A673 (cell line): ENCODE measurements around the gene LRRC3. TPM values are rescaled to one million over a fixed set of nuclear protein-coding genes. Genes with fewer than 3 reads are reported as not detected.

Experiments
- BruUV-seq: library from RNA; stranded (reverse); fragments of 400-500 nt; replicated peaks from 2 replicates; lab custom pipeline; 2021; lab: Mats Ljungman, UMichigan
- CTCF ChIA-PET: fragments of 300-600 bp; sonication (Branson Sonifier 250); formaldehyde crosslinking; loops from one replicate; lab custom pipeline; 2022; ENCODE audit warnings: antibody characterized with exemption; lab: Charles Lee
- POLR2A ChIA-PET: fragments of 300-600 bp; sonication (Branson Sonifier 250); formaldehyde crosslinking; loops from one replicate; lab custom pipeline; 2022; ENCODE audit warnings: antibody characterized with exemption; ENCODE audit not compliant: low non-redundant PET; lab: Charles Lee
- DNase-seq: peaks from one replicate; pipeline ENCODE4 v3.0.0-alpha.2; 2015; ENCODE audit warnings: low spot score
- H3K27ac ChIP-seq: fragments of 200-600 bp; sonication (generic); 2 replicates; pipeline ENCODE4 v1.5.1; 2016; ENCODE audit warnings: mixed run types, low read depth, mild to moderate bottlenecking, mixed read lengths, antibody characterized with exemption, low read length; ENCODE audit not compliant: poor library complexity, severe bottlenecking
- H3K27me3 ChIP-seq: fragments of 200-600 bp; sonication (generic); replicated peaks from 2 replicates; pipeline ENCODE4 v1.6.1; 2017; ENCODE audit warnings: mixed run types, low read depth, mild to moderate bottlenecking, mixed read lengths, antibody characterized with exemption, low read length; ENCODE audit not compliant: insufficient read depth, poor library complexity
- H3K36me3 ChIP-seq: fragments of 200-600 bp; sonication (generic); 2 replicates; pipeline ENCODE4 v1.6.1; 2016; ENCODE audit warnings: mixed run types, mild to moderate bottlenecking, mixed read lengths, antibody characterized with exemption, low read length; ENCODE audit not compliant: insufficient read depth, poor library complexity, severe bottlenecking
- H3K4me1 ChIP-seq: fragments of 200-600 bp; sonication (generic); 2 replicates; pipeline ENCODE4 v1.6.1; 2017; ENCODE audit warnings: mixed run types, mild to moderate bottlenecking, mixed read lengths, antibody characterized with exemption, low read length; ENCODE audit not compliant: insufficient read depth, poor library complexity, severe bottlenecking
- H3K4me3 ChIP-seq: fragments of 200-600 bp; sonication (generic); 2 replicates; pipeline ENCODE4 v1.5.1; 2016; ENCODE audit warnings: low read depth, mixed run types, mild to moderate bottlenecking, mixed read lengths, low read length; ENCODE audit not compliant: poor library complexity, severe bottlenecking
- H3K9me3 ChIP-seq: fragments of 200-600 bp; sonication (generic); 2 replicates; pipeline ENCODE4 v1.6.1; 2016; ENCODE audit warnings: mixed run types, low read depth, mild to moderate bottlenecking, mixed read lengths, antibody characterized with exemption, low read length; ENCODE audit not compliant: poor library complexity, severe bottlenecking
- CTCF ChIP-seq: fragments of 300-800, 200-600 bp; sonication (generic); conservative IDR thresholded peaks from 2 replicates; pipeline ENCODE4 v1.5.1; 2017; ENCODE audit warnings: low read depth, mild to moderate bottlenecking, antibody characterized with exemption, low read length, moderate library complexity, mixed read lengths
- EZH2 ChIP-seq: fragments of 200-600 bp; sonication (generic); IDR thresholded peaks from 2 replicates; pipeline ENCODE4 v1.6.1; 2017; ENCODE audit warnings: borderline replicate concordance, low read depth, mild to moderate bottlenecking, mixed read lengths, antibody characterized with exemption, low read length; ENCODE audit not compliant: poor library complexity, severe bottlenecking
- intact Hi-C: fragments of 100-400 bp; cut with micrococcal nuclease; formaldehyde crosslinking; loops from one replicate; pipeline ENCODE4 v1.10.0; 2022; ENCODE audit not compliant: unreplicated experiment
- total RNA-seq: library from RNA; stranded (reverse); gene quantifications from 2 replicates; pipeline ENCODE4 v1.2.3, GENCODE V29; 2021

Gene LRRC3
- total RNA-seq, 1 experiment from 2014 or later, result 1.5 TPM

DNA sequence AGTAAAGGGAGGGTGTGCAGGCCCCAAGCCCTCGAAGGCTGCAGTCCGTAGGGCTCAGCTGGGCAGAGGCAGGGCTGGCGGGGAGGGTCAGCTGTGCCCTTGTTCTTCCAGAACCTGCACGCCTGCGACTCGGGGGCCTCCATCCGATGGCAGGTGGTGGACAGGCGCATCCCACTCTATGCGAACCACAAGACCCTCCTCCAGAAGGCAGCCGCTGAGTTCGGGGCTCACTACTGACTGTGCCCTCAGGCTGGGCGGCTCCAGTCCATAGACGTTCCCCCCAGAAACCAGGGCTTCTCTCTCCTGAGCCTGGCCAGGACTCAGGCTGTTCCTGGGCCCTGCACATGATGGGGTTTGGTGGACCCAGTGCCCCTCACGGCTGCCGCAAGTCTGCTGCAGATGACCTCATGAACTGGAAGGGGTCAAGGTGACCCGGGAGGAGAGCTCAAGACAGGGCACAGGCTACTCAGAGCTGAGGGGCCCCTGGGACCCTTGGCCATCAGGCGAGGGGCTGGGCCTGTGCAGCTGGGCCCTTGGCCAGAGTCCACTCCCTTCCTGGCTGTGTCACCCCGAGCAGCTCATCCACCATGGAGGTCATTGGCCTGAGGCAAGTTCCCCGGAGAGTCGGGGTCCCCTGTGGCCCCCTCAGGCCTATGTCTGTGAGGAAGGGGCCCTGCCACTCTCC, 13.6 kb upstream of the LRRC3 start:
- ChIA-PET CTCF (no interaction called here), POLR2A (no interaction called here)
- H3K36me3 ChIP-seq, result no peaks in the 10 kb centered on the region
- no peaks in the 10 kb centered on the region for H3K4me1 ChIP-seq
- intact Hi-C loops, result no loop called here
- no peak overlapping the region for H3K4me3 ChIP-seq
- H3K9me3 ChIP-seq, result no peaks in the 10 kb centered on the region
- BruUV-seq, result no TSS peak
- TF ChIP-seq CTCF (no peak), EZH2 (no peak)
- DNase-seq, result no peak
- no peaks in the 10 kb centered on the region for H3K27me3 ChIP-seq
- H3K27ac ChIP-seq, result no peak overlapping the region

DNA sequence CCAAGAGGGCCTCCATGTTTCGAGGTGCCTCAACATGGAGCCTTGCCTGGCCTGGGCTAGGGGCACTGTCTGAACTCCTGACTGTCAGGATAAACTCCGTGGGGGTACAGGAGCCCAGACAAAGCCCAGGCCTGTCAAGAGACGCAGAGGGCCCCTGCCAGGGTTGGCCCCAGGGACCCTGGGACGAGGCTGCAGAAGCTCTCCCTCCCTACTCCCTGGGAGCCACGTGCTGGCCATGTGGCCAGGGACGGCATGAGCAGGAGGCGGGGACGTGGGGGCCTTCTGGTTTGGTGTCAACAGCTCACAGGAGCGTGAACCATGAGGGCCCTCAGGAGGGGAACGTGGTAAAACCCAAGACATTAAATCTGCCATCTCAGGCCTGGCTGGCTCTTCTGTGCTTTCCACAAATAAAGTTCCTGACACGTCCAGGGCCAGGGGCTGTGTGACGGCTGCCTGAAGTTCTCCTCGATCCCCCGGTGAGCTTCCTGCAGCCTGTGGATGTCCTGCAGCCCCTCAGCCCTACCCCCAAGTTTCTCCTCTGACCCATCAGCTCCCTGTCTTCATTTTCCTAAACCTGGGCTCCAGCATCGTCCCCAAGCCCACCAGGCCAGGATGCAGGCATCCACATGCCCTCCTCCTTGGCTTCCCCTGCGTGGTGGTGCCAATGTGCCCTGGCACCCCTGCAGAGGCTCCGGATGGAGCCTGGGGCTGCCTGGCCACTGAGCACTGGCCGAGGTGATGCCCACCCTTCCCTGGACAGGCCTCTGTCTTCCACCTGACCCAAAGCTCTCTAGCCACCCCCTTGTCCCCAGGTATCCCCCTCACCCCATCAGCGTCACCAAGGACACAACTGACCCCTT, 12.8 kb upstream of the LRRC3 start:
- Histone ChIP-seq H3K36me3 (no peaks in the 10 kb centered on the region), H3K9me3 (no peaks in the 10 kb centered on the region), H3K4me3 (no peak overlapping the region), H3K27me3 (no peaks in the 10 kb centered on the region), H3K4me1 (no peaks in the 10 kb centered on the region), H3K27ac (no peak overlapping the region)
- CTCF ChIA-PET, result no interaction called here
- POLR2A ChIA-PET, result no interaction called here
- intact Hi-C loops, result no loop called here
- no peak for TF ChIP-seq CTCF
- no peak for TF ChIP-seq EZH2
- DNase-seq, result no peak
- BruUV-seq, result no TSS peak

GRCh38 chr21:44443291-44443890, 11.9 kb upstream of the LRRC3 start:
- no peaks in the 10 kb centered on the region for H3K36me3 ChIP-seq
- H3K27ac ChIP-seq, result no peak overlapping the region
- TF ChIP-seq CTCF, result no peak
- peaks cover 3% of the 10 kb centered on the region for H3K27me3 ChIP-seq
- POLR2A ChIA-PET, result no interaction called here
- BruUV-seq, result no TSS peak
- intact Hi-C loops, result no loop called here
- DNase-seq, result no peak
- H3K4me1 ChIP-seq, result no peaks in the 10 kb centered on the region
- H3K9me3 ChIP-seq, result no peaks in the 10 kb centered on the region
- CTCF ChIA-PET, result no interaction called here
- no peak overlapping the region for H3K4me3 ChIP-seq
